GM10266 (cell line): ENCODE data around the gene HS3ST5.

Source experiments
- DNase-seq: peaks from one replicate; pipeline ENCODE4 v3.0.0; 2012; ENCODE audit errors: extremely low spot score
- CTCF ChIP-seq: IDR thresholded peaks from 2 replicates; pipeline ENCODE4 v1.5.1; 2012; ENCODE audit warnings: mild to moderate bottlenecking, low read depth; ENCODE audit not compliant: control insufficient read depth, insufficient read depth; ENCODE audit errors: missing control alignments

HS3ST5 gene

DNA sequence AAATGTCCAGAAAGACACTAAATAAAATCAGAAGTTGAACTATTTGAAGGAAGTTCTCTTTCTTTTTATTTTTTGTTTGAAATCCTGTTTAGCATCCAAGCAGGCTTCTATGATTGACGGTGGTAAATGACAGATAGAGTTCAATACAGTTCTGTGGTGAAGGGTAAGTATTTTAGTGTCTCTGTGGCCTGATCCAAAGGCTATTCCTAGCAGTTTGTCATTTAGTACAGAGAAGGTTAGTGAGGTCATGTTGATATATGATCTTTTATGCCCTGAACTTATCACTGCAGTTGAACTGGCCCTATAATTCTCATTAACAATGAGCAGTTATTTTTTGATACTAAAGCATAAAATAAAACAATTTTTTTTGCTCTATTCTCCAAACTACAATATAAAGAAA lies 227.2 kb downstream of the HS3ST5 start:
- no peak for DNase-seq
- TF ChIP-seq CTCF = no peak

DNA sequence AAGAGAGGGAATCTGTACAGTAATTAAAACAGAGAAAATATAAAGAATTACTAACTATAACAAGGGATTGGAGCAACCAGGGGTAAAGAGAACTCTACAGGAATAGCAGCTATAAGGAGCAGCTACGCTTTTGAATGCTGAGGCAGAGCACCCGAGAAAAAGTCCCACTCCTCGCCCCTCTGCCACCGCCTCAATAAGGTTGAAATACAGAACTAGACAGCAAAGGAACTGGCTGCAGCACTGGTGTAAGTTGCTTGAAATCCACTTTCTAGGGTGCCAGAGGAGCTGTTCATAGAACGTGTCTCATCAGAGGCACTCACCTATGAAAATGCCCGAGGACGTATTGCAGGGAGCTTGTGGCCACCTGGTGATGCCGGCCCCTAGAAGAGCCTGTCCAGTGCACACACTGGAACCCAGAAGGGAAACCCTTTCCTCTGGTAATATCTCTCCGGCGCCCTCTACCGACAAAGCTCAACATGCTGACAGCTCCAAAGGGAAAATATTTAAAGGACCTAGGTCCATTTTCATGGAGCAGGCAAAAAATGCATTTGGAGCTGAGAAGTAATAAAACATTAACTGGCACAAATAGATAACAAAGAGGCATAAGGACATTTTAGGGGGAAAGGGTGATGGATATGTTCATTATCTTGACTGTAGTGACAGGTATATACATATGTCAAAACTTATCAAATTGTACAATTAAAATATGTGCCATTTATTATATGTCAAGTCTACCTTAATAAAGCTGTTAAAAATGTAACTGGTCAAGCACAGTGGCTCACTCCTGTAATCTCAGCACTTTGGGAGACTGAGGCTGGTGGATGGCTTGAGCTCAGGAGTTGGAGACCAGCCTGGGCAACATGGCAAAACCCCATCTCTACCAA lies 234.5 kb downstream of the HS3ST5 start:
- peak; percentile 63 for TF ChIP-seq CTCF
- peak; percentile 33 for DNase-seq

- DNase-seq = no peak
- no peak for TF ChIP-seq CTCF
Measured at GRCh38 chr6:114106020-114106419, 236.8 kb downstream of the HS3ST5 start.

DNA sequence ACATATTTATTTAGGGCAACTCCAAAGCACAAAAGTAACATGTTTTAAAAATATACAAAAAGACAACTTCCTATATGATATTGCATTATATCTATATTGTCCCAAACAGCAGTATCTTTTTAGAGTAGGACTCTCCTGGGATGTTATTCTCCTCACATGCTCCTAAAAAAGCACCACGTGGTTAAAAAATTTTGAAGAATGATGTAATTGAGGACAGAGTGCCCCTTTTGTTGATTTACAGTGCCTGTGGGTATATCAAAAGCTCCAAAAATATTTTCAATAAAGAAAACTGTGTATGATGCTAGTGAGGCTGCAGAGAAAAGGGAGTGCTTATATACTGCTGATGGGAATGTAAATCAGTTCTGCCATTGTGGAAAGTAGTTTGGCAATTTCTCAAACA lies 241.6 kb downstream of the HS3ST5 start:
- no peak for DNase-seq
- TF ChIP-seq CTCF = no peak

GRCh38 chr6:114100215-114100994 lies 242.4 kb downstream of the HS3ST5 start:
- no peak for DNase-seq
- no peak for TF ChIP-seq CTCF

DNA sequence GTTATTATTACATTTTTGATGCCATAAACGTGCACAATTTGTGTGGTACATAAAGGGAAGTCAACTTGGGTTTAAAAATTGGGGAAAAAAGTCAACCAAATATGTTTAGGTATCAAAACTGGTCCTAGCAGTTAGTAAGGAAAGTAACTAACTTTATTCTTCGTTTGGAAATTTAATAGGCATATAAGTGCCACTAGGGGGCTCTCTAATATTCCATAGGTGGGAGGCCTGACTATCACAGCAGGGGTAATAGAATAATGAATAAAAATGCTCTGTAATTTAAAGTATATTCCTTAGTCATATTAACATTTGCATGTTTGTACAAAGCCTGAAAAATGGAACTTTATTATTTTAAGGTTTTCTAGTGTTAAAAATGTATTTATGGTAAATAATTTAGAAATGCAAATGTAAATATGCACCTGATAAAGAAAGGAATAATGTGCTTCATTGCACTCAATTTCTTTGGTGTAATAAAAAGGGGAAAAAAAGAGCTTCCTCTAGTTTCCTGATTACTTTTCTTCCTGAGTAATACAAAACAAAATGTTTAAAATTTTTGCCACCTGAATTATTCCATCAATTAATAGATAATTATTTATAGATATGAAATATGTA lies 246.2 kb downstream of the HS3ST5 start:
- DNase-seq = peak; percentile 26
- peak; percentile 63 for TF ChIP-seq CTCF
